GM12878 (cell line): ENCODE results near the gene IFNAR1.

ENCODE experiments used
- CTCF ChIP-seq, 3 experiments: IDR thresholded peaks in 2 of 3; conservative IDR thresholded peaks in 1 of 3; 2 replicates each; pipeline ENCODE4 v1.5.1; 2011; ENCODE audit warnings: low read depth in 3 of 3, low read length in 3 of 3, mild to moderate bottlenecking in 3 of 3, control low read depth in 2 of 3, moderate library complexity in 2 of 3, inconsistent platforms in 1 of 3, mixed read lengths in 1 of 3; ENCODE audit not compliant: control insufficient read depth in 2 of 3, insufficient read depth in 1 of 3; ENCODE audit errors: extremely low read depth in 1 of 3
- EP300 ChIP-seq, 2 experiments: fragments of 150-350 bp in 1 of 2; IDR thresholded peaks; 2 replicates each; pipeline ENCODE4 v1.6.1; 2011 to 2012; ENCODE audit warnings: low read depth in 2 of 2, low read length in 2 of 2, borderline replicate concordance in 1 of 2, improper control_type of control experiment in 1 of 2, inconsistent platforms in 1 of 2; ENCODE audit not compliant: control insufficient read depth in 1 of 2
- EZH2 ChIP-seq: IDR thresholded peaks from 2 replicates; pipeline ENCODE4 v1.6.1; 2012; ENCODE audit warnings: low read depth, mild to moderate bottlenecking, control low read depth, inconsistent platforms, low read length, borderline replicate concordance; ENCODE audit not compliant: control insufficient read depth
- GABPA ChIP-seq: IDR thresholded peaks from 2 replicates; pipeline ENCODE4 v1.6.1; 2014; ENCODE audit warnings: antibody characterized with exemption, low read depth, mild to moderate bottlenecking, inconsistent platforms
- LARP7 ChIP-seq: fragments of 450-650 bp; IDR thresholded peaks from 2 replicates; pipeline ENCODE4 v1.6.1; 2017; ENCODE audit warnings: mild to moderate bottlenecking
- MAX ChIP-seq: IDR thresholded peaks from 2 replicates; pipeline ENCODE4 v1.6.1; 2012; ENCODE audit warnings: low read depth, low read length, improper control_type of control experiment
- RCOR1 ChIP-seq: conservative IDR thresholded peaks from 2 replicates; pipeline ENCODE4 v1.6.1; 2012; ENCODE audit warnings: low read depth, low read length, improper control_type of control experiment

GRCh38 chr21:33315946-33316710 is 8.6 kb upstream of the IFNAR1 start:
- TF ChIP-seq CTCF (IDR thresholded peaks at IDR 0.05 in 2 of 3, conservative IDR thresholded peaks at IDR 0.05 in 1 of 3; ENCODE audit: control insufficient read depth in 2 of 3, extremely low read depth in 1 of 3, insufficient read depth in 1 of 3, low read depth in 3 of 3, low read length in 3 of 3): no peak
- no peak for TF ChIP-seq EP300 (IDR thresholded peaks at IDR 0.05; ENCODE audit: borderline replicate concordance in 1 of 2, control insufficient read depth in 1 of 2, low read depth in 2 of 2, low read length in 2 of 2)
- TF ChIP-seq EZH2: no peak
- no peak for TF ChIP-seq LARP7
- no peak for TF ChIP-seq MAX
- no peak for TF ChIP-seq RCOR1
- no peak for TF ChIP-seq GABPA
